ENCODE results near the gene CTTNBP2NL. TPM values are rescaled to one million over a fixed set of nuclear protein-coding genes. Genes with fewer than 3 reads are reported as not detected.

Gene CTTNBP2NL
- polyA plus RNA-seq, 2 of the 4 experiments (the other 2 are of a cell fraction): 5.8 to 8.7 TPM

- TF ChIP-seq, protein P1, sequence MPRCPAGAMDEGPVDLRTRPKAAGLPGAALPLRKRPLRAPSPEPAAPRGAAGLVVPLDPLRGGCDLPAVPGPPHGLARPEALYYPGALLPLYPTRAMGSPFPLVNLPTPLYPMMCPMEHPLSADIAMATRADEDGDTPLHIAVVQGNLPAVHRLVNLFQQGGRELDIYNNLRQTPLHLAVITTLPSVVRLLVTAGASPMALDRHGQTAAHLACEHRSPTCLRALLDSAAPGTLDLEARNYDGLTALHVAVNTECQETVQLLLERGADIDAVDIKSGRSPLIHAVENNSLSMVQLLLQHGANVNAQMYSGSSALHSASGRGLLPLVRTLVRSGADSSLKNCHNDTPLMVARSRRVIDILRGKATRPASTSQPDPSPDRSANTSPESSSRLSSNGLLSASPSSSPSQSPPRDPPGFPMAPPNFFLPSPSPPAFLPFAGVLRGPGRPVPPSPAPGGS (IDR thresholded peaks at IDR 0.05): no peak
- TF ChIP-seq, protein P2, sequence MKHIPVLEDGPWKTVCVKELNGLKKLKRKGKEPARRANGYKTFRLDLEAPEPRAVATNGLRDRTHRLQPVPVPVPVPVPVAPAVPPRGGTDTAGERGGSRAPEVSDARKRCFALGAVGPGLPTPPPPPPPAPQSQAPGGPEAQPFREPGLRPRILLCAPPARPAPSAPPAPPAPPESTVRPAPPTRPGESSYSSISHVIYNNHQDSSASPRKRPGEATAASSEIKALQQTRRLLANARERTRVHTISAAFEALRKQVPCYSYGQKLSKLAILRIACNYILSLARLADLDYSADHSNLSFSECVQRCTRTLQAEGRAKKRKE (CRISPR knock-in tag; IDR thresholded peaks at IDR 0.05; ENCODE audit: low read depth): no peak
- no peak for TF ChIP-seq ESRRA (IDR thresholded peaks at IDR 0.05; ENCODE audit: borderline replicate concordance, low read length)
- no peak for TF ChIP-seq MAX (IDR thresholded peaks at IDR 0.05)
- TF ChIP-seq POLR2AphosphoS2 (conservative IDR thresholded peaks at IDR 0.05; ENCODE audit: low read length): no peak
- TF ChIP-seq SMC3 (IDR thresholded peaks at IDR 0.05): no peak
- TF ChIP-seq FOSL2 (IDR thresholded peaks at IDR 0.05): no peak
- no peak for TF ChIP-seq FOSL2 (CRISPR knock-in tag; IDR thresholded peaks at IDR 0.05)
- TF ChIP-seq HOXA7 (CRISPR knock-in tag; IDR thresholded peaks at IDR 0.05): no peak
- TF ChIP-seq KDM5A (IDR thresholded peaks at IDR 0.05): no peak
Measured at GRCh38 chr1:112370996-112371395, 25.0 kb upstream of the CTTNBP2NL start (continued).

DNA sequence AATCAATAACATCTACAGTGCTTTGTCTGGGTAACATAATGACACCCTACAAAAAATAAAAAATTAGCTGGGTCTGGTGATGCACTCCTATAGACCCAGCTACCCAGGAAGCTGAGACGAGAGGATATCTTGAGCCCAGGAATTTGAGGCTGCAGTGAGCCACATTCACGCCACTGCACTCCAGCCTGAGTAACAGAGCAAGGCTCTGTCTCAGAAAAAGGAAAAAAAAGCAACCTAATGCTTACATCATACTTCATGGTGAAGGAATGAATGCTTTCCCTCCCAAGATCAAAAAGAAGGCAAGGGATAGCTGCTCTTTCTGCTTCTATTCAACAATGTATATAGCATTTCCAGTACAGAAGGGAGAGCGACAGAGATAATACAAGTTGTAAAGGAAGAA lies 24.2 kb upstream of the CTTNBP2NL start:
- no peaks in the 10 kb centered on the region for H3K4me1 ChIP-seq
- DNase-seq (ENCODE audit: low read depth in 1 of 2, low spot score in 1 of 2) (no peak), ATAC-seq (no peak), FAIRE-seq (no peak)
- WGBS (ENCODE audit: missing lambda C conversion rate): 63% methylated on average over 3 of the region's 3 CpGs
- no peak overlapping the region for H3K27ac ChIP-seq
- POLR2A ChIA-PET: no interaction called here
- H3K4me2 ChIP-seq: no peak overlapping the region
- CTCF ChIA-PET: interaction anchor here (1.1 to 5.6 kb wide), 4 partner anchors 9 to 35 kb away, joined by 3 to 77 read pairs (median 10); no protein-coding TSS in a partner anchor
- TF ChIP-seq ZNF302 (CRISPR knock-in tag; IDR thresholded peaks at IDR 0.05): no peak
- no peak for TF ChIP-seq RNF2 (IDR thresholded peaks at IDR 0.05; ENCODE audit: borderline replicate concordance, low read depth)
- no peak for TF ChIP-seq GATA3 (IDR thresholded peaks at IDR 0.05; ENCODE audit: borderline replicate concordance)
- TF ChIP-seq CHD4 (IDR thresholded peaks at IDR 0.05; ENCODE audit: borderline replicate concordance): no peak
- no peak for TF ChIP-seq ZFP36 (IDR thresholded peaks at IDR 0.05; ENCODE audit: borderline replicate concordance, partially characterized antibody)
- TF ChIP-seq KDM5A (IDR thresholded peaks at IDR 0.05): no peak
- TF ChIP-seq RCOR1 (IDR thresholded peaks at IDR 0.05; ENCODE audit: low read depth, low read length): no peak
- no peak for TF ChIP-seq BHLHE40 (IDR thresholded peaks at IDR 0.05; ENCODE audit: low read depth, low read length)
- H3K9me3 ChIP-seq: no peaks in the 10 kb centered on the region
- H3K4me3 ChIP-seq: no peak overlapping the region

DNA sequence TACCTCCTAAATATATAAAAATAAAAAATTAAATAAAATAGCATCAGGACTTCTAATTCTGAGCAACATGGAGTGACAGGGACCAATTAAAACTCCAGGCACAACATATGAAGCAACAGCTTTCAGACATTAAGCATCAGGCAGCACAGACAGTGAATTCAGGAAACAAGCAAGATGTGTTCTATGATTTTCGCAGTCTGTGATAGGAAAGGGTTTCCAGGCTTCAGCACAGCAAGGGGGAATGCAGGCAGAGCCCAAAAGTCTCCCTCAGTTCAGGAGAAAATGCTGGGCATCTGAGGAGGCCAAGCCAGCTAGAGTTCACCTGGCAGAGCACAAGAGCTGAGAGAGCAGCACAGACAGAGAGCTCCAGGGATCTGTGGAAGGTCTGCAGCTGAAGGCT lies 22.2 kb upstream of the CTTNBP2NL start:
- POLR2A ChIA-PET: no interaction called here
- no peaks in the 10 kb centered on the region for H3K4me1 ChIP-seq
- H3K4me3 ChIP-seq: no peak overlapping the region
- WGBS (ENCODE audit: missing lambda C conversion rate): 0% methylated on average over 1 of the region's 1 CpG
- CTCF ChIA-PET: interaction anchor here (0.6 to 1.4 kb wide), 3 partner anchors 8 to 92 kb away, joined by 3 to 5 read pairs (median 3); no protein-coding TSS in a partner anchor
- TF ChIP-seq CEBPB (IDR thresholded peaks at IDR 0.05): no peak
- TF ChIP-seq, protein P3, sequence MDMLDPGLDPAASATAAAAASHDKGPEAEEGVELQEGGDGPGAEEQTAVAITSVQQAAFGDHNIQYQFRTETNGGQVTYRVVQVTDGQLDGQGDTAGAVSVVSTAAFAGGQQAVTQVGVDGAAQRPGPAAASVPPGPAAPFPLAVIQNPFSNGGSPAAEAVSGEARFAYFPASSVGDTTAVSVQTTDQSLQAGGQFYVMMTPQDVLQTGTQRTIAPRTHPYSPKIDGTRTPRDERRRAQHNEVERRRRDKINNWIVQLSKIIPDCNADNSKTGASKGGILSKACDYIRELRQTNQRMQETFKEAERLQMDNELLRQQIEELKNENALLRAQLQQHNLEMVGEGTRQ (IDR thresholded peaks at IDR 0.05): no peak
- ATAC-seq (no peak), DNase-seq (ENCODE audit: low read depth in 1 of 2, low spot score in 1 of 2) (no peak), FAIRE-seq (no peak)
- no peaks in the 10 kb centered on the region for H3K9me3 ChIP-seq
- H3K4me2 ChIP-seq: no peak overlapping the region
- H3K27ac ChIP-seq: no peak overlapping the region

DNA sequence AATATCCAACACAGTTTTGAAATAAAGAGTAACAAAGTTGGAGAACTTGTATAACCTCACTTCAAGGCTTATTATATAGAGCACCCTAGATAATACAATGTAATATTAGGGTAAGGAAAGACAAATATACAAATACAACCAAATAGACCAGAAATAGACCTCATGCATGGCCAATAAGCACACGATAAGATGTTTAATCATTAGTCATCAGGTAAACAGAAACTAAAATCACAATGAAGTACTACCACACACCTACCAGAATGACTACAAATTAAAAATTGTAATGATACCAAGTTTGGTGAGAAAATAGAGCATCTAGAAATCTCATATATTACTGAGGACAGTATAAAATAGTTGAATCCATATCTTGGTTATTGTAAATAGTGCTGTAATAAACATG lies 20.3 kb upstream of the CTTNBP2NL start:
- H3K4me3 ChIP-seq: no peak overlapping the region
- H3K27ac ChIP-seq: no peak overlapping the region
- ATAC-seq (no peak), DNase-seq (ENCODE audit: low read depth in 1 of 2, low spot score in 1 of 2) (no peak), FAIRE-seq (no peak)
- no peak overlapping the region for H3K4me2 ChIP-seq
- 0% methylated on average over 1 of the region's 1 CpG for WGBS (ENCODE audit: missing lambda C conversion rate)
- ChIA-PET POLR2A (no interaction called here), CTCF (no interaction called here)
- TF ChIP-seq CHD2 (IDR thresholded peaks at IDR 0.05; ENCODE audit: low read length, partially characterized antibody) (no peak), RARB (CRISPR knock-in tag; IDR thresholded peaks at IDR 0.05) (no peak), HEYL (CRISPR knock-in tag; IDR thresholded peaks at IDR 0.05) (no peak), HOXB5 (CRISPR knock-in tag; IDR thresholded peaks at IDR 0.05) (no peak), RFX5 (IDR thresholded peaks at IDR 0.05) (no peak), MYC (IDR thresholded peaks at IDR 0.05; ENCODE audit: borderline replicate concordance, low read length) (no peak), NR3C1 (IDR thresholded peaks at IDR 0.05) (no peak), POLR2A (IDR thresholded peaks at IDR 0.05; ENCODE audit: low read length) (no peak), ZFP36 (IDR thresholded peaks at IDR 0.05; ENCODE audit: borderline replicate concordance, partially characterized antibody) (no peak), RCOR1 (IDR thresholded peaks at IDR 0.05; ENCODE audit: low read depth, low read length) (no peak)
- TF ChIP-seq, protein P3 (IDR thresholded peaks at IDR 0.05): no peak
- H3K9me3 ChIP-seq: no peaks in the 10 kb centered on the region
- no peaks in the 10 kb centered on the region for H3K4me1 ChIP-seq
